ENCODE measurements around the gene LRRFIP2.
"Not testable (repeated sequence)": the region's sequence is repeated elsewhere in the genome, so short reads cannot be mapped to it uniquely, and the experiment has no call there.

Gene LRRFIP2

GRCh38 chr3:37217098-37217849 lies 42.9 kb upstream of the LRRFIP2 start:
- TF ChIP-seq, protein P1, sequence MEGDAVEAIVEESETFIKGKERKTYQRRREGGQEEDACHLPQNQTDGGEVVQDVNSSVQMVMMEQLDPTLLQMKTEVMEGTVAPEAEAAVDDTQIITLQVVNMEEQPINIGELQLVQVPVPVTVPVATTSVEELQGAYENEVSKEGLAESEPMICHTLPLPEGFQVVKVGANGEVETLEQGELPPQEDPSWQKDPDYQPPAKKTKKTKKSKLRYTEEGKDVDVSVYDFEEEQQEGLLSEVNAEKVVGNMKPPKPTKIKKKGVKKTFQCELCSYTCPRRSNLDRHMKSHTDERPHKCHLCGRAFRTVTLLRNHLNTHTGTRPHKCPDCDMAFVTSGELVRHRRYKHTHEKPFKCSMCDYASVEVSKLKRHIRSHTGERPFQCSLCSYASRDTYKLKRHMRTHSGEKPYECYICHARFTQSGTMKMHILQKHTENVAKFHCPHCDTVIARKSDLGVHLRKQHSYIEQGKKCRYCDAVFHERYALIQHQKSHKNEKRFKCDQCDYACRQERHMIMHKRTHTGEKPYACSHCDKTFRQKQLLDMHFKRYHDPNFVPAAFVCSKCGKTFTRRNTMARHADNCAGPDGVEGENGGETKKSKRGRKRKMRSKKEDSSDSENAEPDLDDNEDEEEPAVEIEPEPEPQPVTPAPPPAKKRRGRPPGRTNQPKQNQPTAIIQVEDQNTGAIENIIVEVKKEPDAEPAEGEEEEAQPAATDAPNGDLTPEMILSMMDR (IDR thresholded peaks at IDR 0.05) = no peak
- no peak for TF ChIP-seq ZFX (IDR thresholded peaks at IDR 0.05; ENCODE audit: borderline replicate concordance)

GRCh38 chr3:37216597-37217097 lies 42.3 kb upstream of the LRRFIP2 start:
- TF ChIP-seq, protein P1 (IDR thresholded peaks at IDR 0.05) = no peak
- TF ChIP-seq ZFX (IDR thresholded peaks at IDR 0.05; ENCODE audit: borderline replicate concordance) = no peak
- no peak overlapping the region for H3K27ac ChIP-seq

More at GRCh38 chr3:37217098-37217849, 42.9 kb upstream of the LRRFIP2 start:
- H3K27ac ChIP-seq = no peak overlapping the region

- TF ChIP-seq ZFX (IDR thresholded peaks at IDR 0.05; ENCODE audit: borderline replicate concordance) = no peak
- TF ChIP-seq, protein P1 (IDR thresholded peaks at IDR 0.05) = no peak
- no peak overlapping the region for H3K27ac ChIP-seq
These were observed 39.7 kb upstream of the LRRFIP2 start for GRCh38 chr3:37214076-37214475.

- no peak for TF ChIP-seq ZFX (IDR thresholded peaks at IDR 0.05; ENCODE audit: borderline replicate concordance)
- TF ChIP-seq, protein P1 (IDR thresholded peaks at IDR 0.05) = no peak
- H3K27ac ChIP-seq = no peak overlapping the region
These were observed 35.8 kb upstream of the LRRFIP2 start for GRCh38 chr3:37210230-37210629.

GRCh38 chr3:37208576-37208975 lies 34.2 kb upstream of the LRRFIP2 start:
- not testable (repeated sequence) for H3K27ac ChIP-seq

GRCh38 chr3:37208008-37208407 lies 33.6 kb upstream of the LRRFIP2 start:
- not testable (repeated sequence) for H3K27ac ChIP-seq

GRCh38 chr3:37206041-37206440 lies 31.7 kb upstream of the LRRFIP2 start:
- H3K27ac ChIP-seq = not testable (repeated sequence)

GRCh38 chr3:37204314-37204713 lies 29.9 kb upstream of the LRRFIP2 start:
- no peak overlapping the region for H3K27ac ChIP-seq
- TF ChIP-seq, protein P1 (IDR thresholded peaks at IDR 0.05) = no peak
- no peak for TF ChIP-seq ZFX (IDR thresholded peaks at IDR 0.05; ENCODE audit: borderline replicate concordance)

DNA sequence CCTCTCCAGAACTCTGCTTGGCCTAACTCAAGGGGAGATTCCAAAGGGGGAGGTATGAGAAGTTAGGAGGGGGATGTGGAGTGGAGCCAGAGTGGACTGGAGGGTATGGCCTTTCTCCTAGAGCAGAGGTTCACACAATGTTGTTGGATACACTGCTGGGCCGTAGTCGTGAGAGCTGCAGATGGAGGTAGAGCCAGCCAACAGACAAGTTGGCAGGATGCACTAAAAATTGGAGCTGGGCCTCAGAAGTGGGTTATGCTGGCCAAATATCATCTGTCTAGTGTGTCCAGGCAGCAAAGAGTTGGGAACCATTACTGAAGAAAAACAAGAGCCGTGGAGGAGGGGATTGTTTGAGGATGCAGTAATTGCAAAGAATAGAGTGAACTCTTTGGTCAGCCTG lies 27.7 kb upstream of the LRRFIP2 start:
- TF ChIP-seq ZFX (IDR thresholded peaks at IDR 0.05; ENCODE audit: borderline replicate concordance) = no peak
- TF ChIP-seq, protein P1 (IDR thresholded peaks at IDR 0.05) = no peak

More for the DNA sequence above, 27.7 kb upstream of the LRRFIP2 start:
- no peak overlapping the region for H3K27ac ChIP-seq

Data from 22Rv1 (cell line).